Endometrial microvascular endothelial cells (primary cell): ENCODE measurements around the gene CHORDC1. TPM values are rescaled to one million over a fixed set of nuclear protein-coding genes. Genes with fewer than 3 reads are reported as not detected.
"Not testable (repeated sequence)": the region's sequence is repeated elsewhere in the genome, so short reads cannot be mapped to it uniquely, and the experiment has no call there.

Source experiments
- in situ Hi-C: cut with HindIII; loops from 2 replicates; pipeline ENCODE4 v1.10.0; 2017; ENCODE audit warnings: low sequenced_read_pairs, low pct_unique_long_range_greater_than_20kb; ENCODE audit errors: inconsistent ontology term
- total RNA-seq: library from RNA; depleted of rRNA; stranded (reverse); fragments of >200 nt; gene quantifications from one replicate; pipeline ENCODE4 v1.2.3, GENCODE V29; 2015; ENCODE audit errors: inconsistent ontology term

The CHORDC1 gene
- total RNA-seq, 1 donor from 2014 or later: 86.0 TPM

DNA sequence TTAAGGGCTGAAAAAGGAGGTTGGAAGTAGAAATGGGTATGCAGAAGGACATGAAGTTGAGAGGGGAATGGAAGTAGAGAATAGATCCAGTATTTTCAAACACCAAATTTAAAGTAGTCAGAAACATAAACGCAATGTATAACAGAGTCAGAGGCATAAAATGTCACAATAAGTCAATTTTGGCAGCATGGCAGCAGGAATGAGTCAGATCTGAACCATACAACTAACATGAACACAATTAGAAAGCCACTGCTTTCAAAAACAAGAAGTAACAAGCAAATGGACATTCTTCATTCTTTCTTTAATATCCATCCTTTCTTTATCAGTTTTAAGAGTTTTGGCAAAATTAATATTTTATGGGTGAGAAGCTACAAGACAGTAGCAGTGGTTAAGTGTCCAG lies 2.5 kb downstream of the CHORDC1 start:
- in situ Hi-C loops: no loop called here

DNA sequence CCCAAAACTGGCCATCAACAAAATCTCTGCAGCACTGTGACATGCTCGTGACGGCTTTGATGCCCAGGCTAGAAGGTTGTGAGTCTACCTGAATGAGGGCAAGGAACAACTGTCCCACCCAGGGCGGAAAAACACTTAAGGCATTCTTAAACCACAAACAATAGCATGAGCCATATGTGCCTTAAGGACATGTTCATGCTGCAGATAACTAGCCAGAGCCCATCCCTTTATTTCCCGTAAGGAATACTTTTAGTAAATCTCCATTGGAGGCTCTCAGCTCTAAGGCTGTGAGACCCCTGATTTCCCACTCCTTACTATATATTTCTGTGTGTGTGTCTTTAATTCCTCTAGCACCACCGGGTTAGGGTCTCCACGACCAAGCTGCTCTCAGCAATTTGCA lies 3.4 kb downstream of the CHORDC1 start:
- in situ Hi-C loops: no loop called here

DNA sequence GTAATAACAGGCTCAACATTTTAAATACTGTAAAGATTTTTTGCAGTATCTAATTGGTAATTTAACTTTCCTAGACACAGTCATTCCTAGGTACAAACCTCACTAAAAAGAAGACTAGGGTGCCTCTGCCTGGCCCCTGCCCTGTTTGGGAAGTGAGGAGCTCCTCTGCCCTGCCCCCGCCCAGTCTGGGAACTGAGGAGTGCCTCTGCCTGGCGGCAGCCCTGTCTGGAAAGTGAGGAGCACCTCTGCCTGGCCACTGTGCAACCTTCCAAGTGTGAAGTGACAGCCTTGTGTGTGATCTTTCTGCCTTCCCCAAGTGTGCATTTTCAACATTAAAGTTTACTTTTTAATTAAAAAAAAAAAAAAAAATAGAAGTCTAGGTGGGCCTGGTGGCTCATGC lies 4.2 kb downstream of the CHORDC1 start:
- in situ Hi-C loops: no loop called here

DNA sequence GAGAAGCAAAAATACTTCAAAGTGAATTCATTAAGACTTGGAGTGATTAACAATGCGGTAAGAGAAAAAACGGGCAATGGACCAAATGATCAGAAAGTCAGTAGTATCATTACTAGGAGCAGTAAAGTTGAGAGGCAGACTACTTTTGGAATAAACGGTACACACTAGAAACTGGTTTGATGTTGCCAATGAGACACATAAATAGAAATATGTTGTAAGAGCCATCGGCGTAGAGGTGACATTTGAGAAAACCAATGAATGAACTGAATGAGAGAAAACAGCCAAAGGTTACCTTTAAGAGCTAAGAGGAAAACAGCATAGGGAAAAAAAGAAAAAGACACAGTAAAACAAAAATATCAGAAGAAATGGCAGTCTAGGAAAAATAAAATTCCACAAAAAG lies 6.2 kb downstream of the CHORDC1 start:
- in situ Hi-C loops: no loop called here

GRCh38 chr11:90213322-90213721 lies 9.5 kb downstream of the CHORDC1 start:
- in situ Hi-C loops: no loop called here

GRCh38 chr11:90208857-90209256 lies 14.0 kb downstream of the CHORDC1 start:
- in situ Hi-C loops: no loop called here

DNA sequence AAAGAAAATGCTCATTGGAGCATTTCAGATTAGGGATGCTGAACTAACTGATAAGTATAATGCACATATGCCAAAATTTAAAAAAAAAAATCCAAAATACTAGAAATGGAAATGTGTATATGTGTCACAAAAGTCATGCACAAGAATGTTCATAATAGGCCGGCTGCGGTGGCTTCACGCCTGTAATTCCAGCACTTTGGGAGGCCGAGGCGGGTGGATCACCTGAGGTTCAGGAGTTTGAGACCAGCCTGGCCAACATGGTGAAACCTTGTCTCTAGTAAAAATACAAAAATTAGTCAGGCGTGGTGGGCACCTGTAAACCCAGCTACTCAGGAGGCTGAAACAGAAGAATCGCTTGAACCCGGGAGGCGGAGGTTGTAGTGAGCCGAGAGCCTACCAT lies 14.9 kb downstream of the CHORDC1 start:
- in situ Hi-C loops: not testable (repeated sequence)

DNA sequence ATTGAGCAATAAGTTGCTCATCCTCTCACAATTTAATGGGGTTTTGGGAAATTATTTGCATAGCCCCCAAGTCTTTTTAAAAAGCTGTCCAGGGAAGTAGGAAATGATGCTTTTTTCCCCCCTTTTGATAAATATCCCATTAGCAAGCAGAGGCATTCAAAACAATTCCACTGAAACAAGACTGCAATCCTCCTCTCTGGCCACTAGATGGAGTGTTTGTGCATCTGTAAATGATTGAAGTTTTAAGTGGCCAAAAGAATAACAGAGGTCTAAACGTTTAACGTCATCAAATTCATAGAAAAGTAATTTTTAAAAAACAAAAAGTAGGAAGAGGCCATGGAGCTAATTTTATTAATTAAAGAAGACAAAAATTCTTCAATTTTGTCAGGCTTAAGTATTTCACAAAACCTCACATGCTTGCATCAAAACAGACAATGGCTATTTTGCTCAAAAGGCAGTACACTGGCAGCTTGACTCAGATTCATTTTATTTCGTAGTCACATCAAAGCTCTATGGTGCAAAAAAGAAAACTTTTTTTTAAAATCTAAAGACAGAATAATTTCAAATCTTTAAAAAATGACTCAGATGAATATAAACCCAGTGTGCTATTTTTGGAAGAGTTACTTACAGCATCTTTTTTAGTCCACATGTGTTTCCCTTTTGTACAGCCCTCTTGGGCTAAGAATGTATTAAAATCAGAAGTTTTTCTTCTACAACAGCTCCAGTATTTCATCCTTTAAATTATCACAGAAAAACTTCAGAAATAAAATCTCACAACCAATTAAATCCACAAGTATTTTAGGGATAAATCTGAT lies 17.8 kb downstream of the CHORDC1 start:
- in situ Hi-C loops: no loop called here

GRCh38 chr11:90204407-90204806 lies 18.4 kb downstream of the CHORDC1 start:
- in situ Hi-C loops: no loop called here

DNA sequence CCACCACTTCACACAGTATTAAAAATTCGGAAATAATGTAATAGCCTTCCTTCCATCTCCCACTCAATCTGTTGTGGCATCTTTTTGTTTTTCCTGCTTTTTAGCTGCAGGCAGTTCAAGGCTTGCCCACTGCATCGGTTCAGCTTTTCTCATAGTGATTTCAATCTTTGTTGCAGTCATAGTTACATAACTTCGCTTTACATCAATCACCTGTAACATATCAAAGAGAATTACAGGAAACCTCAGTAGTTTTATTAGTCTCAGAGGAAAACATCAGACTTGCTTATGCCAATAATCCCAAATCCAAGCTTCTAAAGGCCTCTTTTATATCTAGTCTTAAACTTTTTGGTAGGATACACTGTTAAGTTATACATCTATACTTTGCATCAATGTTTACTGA lies 20.5 kb downstream of the CHORDC1 start:
- in situ Hi-C loops: no loop called here

GRCh38 chr11:90197377-90197776 lies 25.5 kb downstream of the CHORDC1 start:
- in situ Hi-C loops: no loop called here

DNA sequence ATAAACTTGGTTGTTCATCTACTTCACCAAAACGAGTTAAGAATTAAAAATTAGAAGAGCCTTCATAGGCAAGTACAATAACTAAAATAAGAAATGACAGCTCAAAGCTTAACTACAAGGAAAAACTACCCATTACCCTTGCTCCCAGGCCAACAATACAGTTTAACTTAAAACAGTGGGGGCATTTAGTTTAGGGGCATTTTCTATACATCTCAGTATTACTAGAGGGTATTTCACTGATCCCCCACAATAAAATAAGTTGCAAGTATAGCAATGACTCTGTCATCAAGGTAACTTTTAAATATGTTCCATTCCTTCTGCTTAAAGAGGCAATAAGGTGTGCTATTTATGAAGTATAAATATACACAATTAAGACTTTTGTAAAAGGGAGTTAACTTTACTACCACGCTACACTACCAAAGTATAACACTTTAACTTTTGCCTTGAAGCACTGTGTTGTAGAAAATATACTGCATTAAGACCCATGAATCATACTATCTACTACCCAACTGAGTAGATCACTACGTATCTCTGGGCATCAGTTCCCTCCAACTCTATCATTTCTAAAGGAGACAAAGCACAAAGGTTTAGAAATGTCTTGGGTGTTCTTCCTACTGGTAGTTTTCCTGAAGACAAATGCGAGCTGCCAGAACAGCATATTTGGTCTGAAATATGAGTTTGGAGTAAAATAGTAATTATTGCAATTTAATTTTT lies 29.8 kb downstream of the CHORDC1 start:
- in situ Hi-C loops: no loop called here

- in situ Hi-C loops: no loop called here
Observed at GRCh38 chr11:90189011-90189410, 33.8 kb downstream of the CHORDC1 start.

GRCh38 chr11:90187839-90188238 lies 35.0 kb downstream of the CHORDC1 start:
- in situ Hi-C loops: no loop called here

DNA sequence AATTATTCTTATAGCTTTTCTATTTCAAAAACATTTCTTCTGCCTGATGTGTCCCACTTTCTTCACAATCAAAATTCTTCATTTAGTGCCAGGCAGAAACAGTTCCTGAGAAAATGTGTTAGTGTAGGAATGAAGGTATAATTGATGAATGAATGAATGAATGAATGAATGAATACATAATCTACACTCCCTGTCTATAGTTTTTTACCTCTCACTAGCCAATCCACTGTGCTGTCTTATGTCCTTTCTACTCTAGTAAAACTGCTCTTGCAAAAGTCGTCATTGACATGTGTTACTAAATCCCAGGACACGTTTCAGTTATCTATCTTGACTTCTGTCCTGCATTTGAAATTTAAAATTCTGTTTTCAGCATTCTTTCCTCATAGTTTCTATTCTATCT lies 42.9 kb downstream of the CHORDC1 start:
- in situ Hi-C loops: no loop called here

DNA sequence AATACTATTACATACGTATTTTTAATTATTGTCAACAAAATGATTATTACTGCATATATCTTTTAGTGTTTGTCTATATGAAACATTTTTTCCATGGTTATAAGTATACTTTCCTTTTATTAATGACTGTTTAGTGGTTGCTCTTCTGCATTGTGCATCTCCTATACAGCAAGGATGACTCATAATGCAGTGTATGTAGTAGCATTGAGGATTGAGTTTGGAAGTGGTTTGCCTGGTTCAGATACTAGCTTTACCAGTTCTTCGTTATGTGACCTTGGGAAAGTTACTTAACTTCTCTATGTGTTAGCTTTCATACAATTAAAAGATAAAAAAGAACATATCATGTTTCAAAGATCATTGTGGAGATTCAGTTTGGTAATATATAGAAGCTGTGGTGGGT lies 44.1 kb downstream of the CHORDC1 start:
- in situ Hi-C loops: no loop called here

- in situ Hi-C loops: no loop called here
Observed at GRCh38 chr11:90176069-90176468, 46.8 kb downstream of the CHORDC1 start.

DNA sequence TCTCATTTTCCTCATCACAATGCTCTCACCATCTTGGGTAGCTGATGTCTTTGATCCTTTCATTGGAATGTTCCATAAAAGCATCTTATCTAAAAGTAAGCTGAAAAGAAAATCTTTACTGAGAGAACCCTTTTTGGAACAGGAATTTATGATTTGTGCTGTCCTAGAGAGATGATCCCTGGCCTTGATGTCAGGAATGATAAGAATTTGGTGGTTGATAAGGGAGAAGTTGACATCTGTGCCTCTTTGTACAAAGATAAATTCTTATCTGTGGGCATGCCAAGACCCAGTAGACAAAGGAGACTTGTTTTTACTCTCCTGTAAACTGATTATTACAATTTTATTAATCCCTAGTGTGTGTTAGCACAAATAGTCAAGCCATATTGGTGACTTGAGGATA lies 51.5 kb downstream of the CHORDC1 start:
- in situ Hi-C loops: no loop called here

GRCh38 chr11:90168571-90168970 lies 54.3 kb downstream of the CHORDC1 start:
- in situ Hi-C loops: no loop called here

DNA sequence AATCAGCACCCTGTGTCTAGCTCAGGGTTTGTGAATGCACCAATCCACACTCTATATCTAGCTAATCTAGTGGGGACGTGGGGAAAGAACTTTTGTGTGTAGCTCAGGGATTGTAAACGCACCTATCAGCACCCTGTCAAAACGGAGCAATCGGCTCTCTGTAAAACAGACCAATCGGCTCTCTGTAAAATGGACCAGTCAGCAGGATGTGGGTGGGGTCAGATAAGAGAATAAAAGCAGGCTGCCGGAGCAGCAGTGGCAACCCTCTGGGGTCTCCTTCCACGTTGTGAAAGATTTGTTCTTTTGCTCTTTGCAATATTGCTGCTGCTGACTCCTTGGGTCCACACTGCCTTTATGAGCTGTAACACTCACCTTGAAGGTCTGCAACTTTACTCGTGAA lies 55.1 kb downstream of the CHORDC1 start:
- in situ Hi-C loops: not testable (repeated sequence)
